IPS-15b (cell line): ENCODE data around the gene NLK.

ENCODE experiments used
- H3K27me3 ChIP-seq: one replicate; pipeline ENCODE4 v1.6.1; 2013; ENCODE audit warnings: low read length; ENCODE audit not compliant: control insufficient read depth, insufficient read depth
- H3K36me3 ChIP-seq: one replicate; pipeline ENCODE4 v1.6.1; 2013; ENCODE audit warnings: low read length; ENCODE audit not compliant: control insufficient read depth, insufficient read depth
- H3K4me1 ChIP-seq: one replicate; pipeline ENCODE4 v1.6.1; 2013; ENCODE audit warnings: mild to moderate bottlenecking, low read length; ENCODE audit not compliant: control insufficient read depth, insufficient read depth
- H3K4me3 ChIP-seq: one replicate; pipeline ENCODE4 v1.5.1; 2013; ENCODE audit warnings: low read depth, low read length
- H3K9ac ChIP-seq: one replicate; pipeline ENCODE4 v1.6.1; 2013; ENCODE audit warnings: low read depth, mild to moderate bottlenecking, low read length
- H3K9me3 ChIP-seq: one replicate; pipeline ENCODE4 v1.6.1; 2013; ENCODE audit warnings: mild to moderate bottlenecking, low read length; ENCODE audit not compliant: control insufficient read depth, insufficient read depth

NLK gene

DNA sequence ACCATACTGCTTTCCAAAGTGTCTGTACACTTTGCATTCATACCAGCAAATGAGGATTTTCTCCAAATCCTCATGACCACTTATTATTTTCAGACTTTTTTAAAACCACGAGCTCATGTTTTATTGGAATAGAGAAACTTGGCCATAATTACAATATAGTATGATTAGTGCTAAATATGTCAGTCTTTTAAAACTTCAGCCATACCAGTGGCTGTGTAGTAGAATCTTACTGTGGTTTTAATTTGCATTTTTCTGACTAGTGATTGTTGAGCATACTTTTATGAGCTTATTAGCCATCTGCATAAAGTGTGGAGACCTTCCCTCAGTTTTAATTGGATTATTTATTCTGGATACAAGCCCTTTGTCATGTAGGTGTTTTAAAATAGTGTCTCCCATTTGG is 57.8 kb downstream of the NLK start:
- no peak overlapping the region for H3K9ac ChIP-seq
- no peaks in the 10 kb centered on the region for H3K27me3 ChIP-seq
- no peaks in the 10 kb centered on the region for H3K36me3 ChIP-seq
- H3K9me3 ChIP-seq, result no peaks in the 10 kb centered on the region
- H3K4me3 ChIP-seq, result no peak overlapping the region
- peaks cover 2% of the 10 kb centered on the region for H3K4me1 ChIP-seq

DNA sequence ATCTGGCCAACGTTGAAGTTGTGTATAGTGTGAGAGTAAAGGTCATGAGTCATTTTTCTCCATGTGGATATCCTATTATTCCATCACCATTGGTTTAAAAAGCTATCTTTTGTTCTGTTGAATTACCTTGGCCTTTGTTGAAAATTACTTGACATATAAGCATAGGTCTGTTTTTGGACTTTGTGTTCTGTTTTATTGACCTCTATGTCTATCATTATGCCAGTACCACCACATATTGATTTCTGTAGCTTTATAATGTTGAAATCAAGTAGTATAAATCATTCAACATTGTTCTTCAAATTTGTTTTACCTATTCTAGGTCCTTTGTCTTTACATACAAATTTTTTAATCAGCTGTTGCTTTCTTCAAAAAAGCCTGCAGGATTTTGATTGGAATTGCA is 58.5 kb downstream of the NLK start:
- Histone ChIP-seq H3K4me1 (no peaks in the 10 kb centered on the region), H3K27me3 (no peaks in the 10 kb centered on the region), H3K36me3 (no peaks in the 10 kb centered on the region), H3K9ac (no peak overlapping the region), H3K9me3 (no peaks in the 10 kb centered on the region), H3K4me3 (no peak overlapping the region)

DNA sequence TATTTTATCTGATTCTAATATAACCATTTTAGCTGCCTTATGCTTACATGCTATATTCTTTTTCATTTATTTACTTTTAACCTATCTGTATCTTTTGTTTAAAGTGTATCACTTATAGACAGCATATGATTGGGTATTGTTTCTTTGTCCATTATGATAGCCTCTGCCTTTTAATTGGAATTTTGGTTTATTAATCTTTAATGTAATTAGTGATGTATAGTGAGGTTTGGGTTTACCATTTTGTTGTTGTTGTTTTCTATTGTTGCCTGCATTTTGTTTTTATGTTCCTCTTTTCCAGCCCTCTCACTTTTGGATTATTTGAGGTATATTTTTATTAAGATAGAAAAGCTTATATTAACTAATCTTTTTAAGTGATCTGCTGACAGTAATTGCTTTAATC is 59.4 kb downstream of the NLK start:
- H3K27me3 ChIP-seq, result no peaks in the 10 kb centered on the region
- no peaks in the 10 kb centered on the region for H3K9me3 ChIP-seq
- H3K4me1 ChIP-seq, result no peaks in the 10 kb centered on the region
- H3K4me3 ChIP-seq, result no peak overlapping the region
- H3K9ac ChIP-seq, result no peak overlapping the region
- H3K36me3 ChIP-seq, result no peaks in the 10 kb centered on the region

DNA sequence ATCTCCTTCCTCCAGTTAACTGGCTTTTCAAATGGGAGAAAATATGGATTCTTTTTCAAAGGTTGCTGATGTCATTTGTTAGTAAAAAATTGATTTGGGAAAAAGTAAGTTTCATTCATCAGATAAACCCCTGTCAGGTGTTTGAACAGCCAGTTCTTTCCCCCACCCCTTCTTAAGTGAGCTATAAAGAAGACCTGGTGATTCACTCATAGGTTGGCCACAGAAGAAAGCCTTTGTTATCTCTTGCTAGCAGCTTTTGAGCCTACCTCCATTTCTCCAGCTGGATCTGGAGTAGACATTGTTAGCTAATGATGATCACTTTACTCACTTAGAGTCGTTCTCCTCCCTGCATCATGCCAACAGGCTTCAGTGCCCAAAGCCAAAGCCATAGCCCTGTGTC is 63.0 kb downstream of the NLK start:
- no peaks in the 10 kb centered on the region for H3K27me3 ChIP-seq
- no peaks in the 10 kb centered on the region for H3K36me3 ChIP-seq
- no peak overlapping the region for H3K4me3 ChIP-seq
- H3K4me1 ChIP-seq, result no peaks in the 10 kb centered on the region
- no peak overlapping the region for H3K9ac ChIP-seq
- no peaks in the 10 kb centered on the region for H3K9me3 ChIP-seq

DNA sequence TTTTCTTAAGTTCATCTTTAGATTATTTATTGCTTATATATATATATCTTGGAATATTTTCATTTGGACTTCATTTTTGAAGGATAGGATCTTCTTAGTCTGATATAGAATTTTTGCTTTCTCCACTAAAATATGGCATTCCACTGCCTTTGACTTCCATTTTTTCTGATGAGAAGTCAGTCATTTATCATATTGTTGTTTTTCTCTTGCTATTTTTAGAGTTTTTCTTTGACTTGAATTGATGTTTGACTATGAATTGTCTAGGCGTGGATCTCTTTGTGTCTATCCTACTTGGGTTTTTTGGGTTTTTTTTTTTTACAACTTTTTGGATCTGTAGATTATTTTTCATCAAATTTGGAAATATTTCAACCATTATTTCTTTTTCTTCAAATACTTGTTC is 67.7 kb downstream of the NLK start:
- no peaks in the 10 kb centered on the region for H3K9me3 ChIP-seq
- no peaks in the 10 kb centered on the region for H3K27me3 ChIP-seq
- H3K4me1 ChIP-seq, result peaks cover 20% of the 10 kb centered on the region
- H3K4me3 ChIP-seq, result no peak overlapping the region
- H3K36me3 ChIP-seq, result no peaks in the 10 kb centered on the region
- no peak overlapping the region for H3K9ac ChIP-seq

DNA sequence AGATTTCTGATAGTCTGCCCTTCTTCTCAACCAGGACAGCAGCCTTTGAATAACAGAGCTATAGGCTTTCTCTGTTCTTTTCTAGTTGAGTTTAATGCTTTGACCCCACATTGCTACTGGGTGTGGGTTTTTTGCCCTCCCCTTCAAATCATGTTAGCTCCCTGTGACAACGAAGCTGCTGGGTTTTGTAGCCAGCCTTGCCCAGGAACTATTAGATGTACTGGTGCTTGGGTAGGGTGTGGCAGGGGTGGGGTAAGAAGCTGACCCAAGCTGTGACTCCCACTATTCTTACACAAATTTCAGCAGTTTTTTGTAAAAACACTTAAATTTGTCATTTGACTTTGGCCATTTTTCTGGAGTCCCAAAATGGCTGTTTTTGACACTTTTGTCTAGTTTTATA is 69.7 kb downstream of the NLK start:
- Histone ChIP-seq H3K9me3 (no peaks in the 10 kb centered on the region), H3K4me3 (no peak overlapping the region), H3K36me3 (no peaks in the 10 kb centered on the region), H3K9ac (no peak overlapping the region), H3K27me3 (no peaks in the 10 kb centered on the region), H3K4me1 (peaks cover 24% of the 10 kb centered on the region)

DNA sequence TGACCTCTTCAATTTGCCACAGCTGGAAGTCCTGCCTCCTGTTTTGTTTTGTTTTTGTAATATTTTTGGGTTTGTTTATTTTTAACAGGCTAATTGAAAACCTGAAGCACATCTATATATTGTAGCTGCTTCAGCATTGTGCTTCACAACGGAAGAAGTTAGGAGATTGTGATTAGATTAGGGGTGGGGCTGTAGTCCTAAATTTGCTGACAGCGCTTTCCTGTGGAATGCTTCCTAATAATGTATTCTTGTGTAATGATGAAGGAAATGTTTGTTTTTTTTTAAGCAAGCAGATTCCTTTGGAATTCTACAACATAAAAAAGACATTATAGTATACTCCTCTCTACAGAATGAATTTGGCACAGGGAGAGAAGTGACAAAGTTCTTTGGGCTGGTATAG is 70.1 kb downstream of the NLK start:
- Histone ChIP-seq H3K36me3 (no peaks in the 10 kb centered on the region), H3K27me3 (no peaks in the 10 kb centered on the region), H3K9me3 (no peaks in the 10 kb centered on the region), H3K4me3 (no peak overlapping the region), H3K4me1 (peaks cover 24% of the 10 kb centered on the region), H3K9ac (no peak overlapping the region)

DNA sequence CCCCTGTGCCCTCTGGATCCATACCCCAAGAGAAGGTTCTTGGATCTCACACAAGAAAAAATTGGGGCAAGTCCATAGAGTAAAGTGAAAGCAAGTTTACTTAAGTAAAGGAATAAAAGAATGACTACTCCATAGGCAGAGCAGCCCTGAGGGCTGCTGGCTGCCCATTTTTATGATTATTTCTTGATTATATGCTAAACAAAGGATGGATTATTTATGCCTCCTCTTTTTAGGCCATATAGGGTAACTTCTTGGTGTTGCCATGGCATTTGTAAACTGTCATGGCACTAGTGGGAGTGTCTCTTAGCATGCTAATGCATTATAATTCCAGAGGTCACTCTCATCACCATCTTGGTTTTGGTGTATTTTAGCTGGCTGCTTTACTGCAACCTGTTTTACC is 70.8 kb downstream of the NLK start:
- H3K4me1 ChIP-seq, result peaks cover 24% of the 10 kb centered on the region
- H3K27me3 ChIP-seq, result no peaks in the 10 kb centered on the region
- no peak overlapping the region for H3K9ac ChIP-seq
- H3K36me3 ChIP-seq, result no peaks in the 10 kb centered on the region
- no peaks in the 10 kb centered on the region for H3K9me3 ChIP-seq
- no peak overlapping the region for H3K4me3 ChIP-seq

DNA sequence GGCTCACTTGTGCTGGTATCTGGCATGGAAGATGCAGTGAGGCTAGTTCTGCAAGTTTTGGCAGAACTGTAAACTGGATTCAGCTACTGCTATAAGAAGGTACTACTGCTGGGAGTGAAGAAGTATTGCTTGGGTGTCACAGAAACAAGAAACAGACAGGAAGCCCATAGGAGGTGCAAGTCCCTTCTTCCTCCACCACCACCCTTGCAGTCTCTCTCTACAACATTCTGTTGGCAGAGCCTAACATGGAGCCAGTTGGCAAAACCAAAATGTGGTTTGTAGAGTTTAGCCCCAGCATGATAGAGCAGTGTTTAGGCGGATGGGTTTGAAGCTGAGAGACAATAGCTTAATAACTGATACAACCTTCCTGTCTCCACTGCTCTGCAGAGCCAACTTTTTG is 72.6 kb downstream of the NLK start:
- Histone ChIP-seq H3K4me1 (peaks cover 28% of the 10 kb centered on the region), H3K4me3 (no peak overlapping the region), H3K9me3 (no peaks in the 10 kb centered on the region), H3K9ac (no peak overlapping the region), H3K36me3 (no peaks in the 10 kb centered on the region), H3K27me3 (no peaks in the 10 kb centered on the region)

DNA sequence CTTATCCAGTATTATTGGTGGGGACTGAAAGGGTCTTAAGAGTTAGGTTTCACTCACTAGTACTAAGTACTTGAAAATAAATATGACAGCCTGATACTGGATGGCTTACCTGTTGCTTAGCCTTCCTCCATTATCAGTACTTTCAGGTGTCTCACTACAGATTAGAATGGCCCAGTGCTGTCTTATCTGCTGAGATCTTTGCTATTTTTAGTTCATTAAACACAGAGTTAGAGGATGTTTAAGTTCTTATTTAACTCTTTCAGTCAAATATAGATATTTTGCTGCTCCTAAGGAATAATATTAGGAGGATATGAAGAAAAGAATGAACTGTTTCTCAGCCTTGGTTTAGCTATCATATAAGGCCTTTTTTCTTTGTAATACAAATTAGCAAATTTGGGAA is 74.8 kb downstream of the NLK start:
- no peaks in the 10 kb centered on the region for H3K36me3 ChIP-seq

DNA sequence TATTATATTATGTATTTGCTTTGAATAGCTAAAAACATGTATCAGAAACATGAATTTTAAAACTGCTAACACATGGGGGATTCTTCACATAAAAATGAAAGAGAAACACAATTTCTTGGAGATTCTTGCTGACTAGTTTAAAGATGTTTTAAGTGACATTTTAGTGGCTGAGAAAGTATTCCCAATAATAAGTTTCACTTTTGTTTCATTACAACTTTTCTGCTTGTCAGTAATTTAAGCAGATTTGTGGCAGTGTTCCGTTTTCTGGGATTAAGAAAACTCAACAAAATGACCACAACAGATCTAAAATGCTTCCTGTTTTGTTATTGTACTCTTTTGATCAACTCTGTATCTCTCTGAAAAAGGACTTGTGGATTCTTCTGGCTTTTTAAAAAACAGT is 75.9 kb downstream of the NLK start:
- H3K4me1 ChIP-seq, result peaks cover 13% of the 10 kb centered on the region
- H3K9ac ChIP-seq, result no peak overlapping the region
- H3K36me3 ChIP-seq, result no peaks in the 10 kb centered on the region
- no peaks in the 10 kb centered on the region for H3K9me3 ChIP-seq
- no peaks in the 10 kb centered on the region for H3K27me3 ChIP-seq
- H3K4me3 ChIP-seq, result no peak overlapping the region

More for the DNA sequence above, 74.8 kb downstream of the NLK start:
- Histone ChIP-seq H3K27me3 (no peaks in the 10 kb centered on the region), H3K4me1 (peaks cover 23% of the 10 kb centered on the region), H3K4me3 (no peak overlapping the region), H3K9me3 (no peaks in the 10 kb centered on the region), H3K9ac (no peak overlapping the region)

DNA sequence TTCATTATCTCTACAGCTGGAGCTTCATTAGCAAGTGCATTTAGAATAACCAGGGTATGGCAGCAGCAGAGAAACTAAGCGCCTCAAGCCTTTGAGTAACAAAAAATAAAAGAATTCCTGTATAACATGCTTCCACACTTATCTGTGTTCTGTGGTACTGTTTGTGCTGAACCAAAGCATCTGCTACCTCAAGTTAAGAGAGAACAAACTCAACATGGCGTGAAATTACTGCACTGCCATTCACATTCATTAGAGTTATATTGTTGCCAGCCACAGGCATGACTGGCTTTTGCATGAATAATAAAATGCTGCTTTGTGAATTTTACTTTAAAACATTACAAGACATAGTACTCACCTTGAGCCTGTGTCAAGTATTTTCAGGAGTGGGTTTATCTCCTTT is 76.6 kb downstream of the NLK start:
- Histone ChIP-seq H3K36me3 (no peaks in the 10 kb centered on the region), H3K9ac (no peak overlapping the region), H3K4me1 (peaks cover 8% of the 10 kb centered on the region), H3K9me3 (no peaks in the 10 kb centered on the region), H3K4me3 (no peak overlapping the region), H3K27me3 (no peaks in the 10 kb centered on the region)

DNA sequence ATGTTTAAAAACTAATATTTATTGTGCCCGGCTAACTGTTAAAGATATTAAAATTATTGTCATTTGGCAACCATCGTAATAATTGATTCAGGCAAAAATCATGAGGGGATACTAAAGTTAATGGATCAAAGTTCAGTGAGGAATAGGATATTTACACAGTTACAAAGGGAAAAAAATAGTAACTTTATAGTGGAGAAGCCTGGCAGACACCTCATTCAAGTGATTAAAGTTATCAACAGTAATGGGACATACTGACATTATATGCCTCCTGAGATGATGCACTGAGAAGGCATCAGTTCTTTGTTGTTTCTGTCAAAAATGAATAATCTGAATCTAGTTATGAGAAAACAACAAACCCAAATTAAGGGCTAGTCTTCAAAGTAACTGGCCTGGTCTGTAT is 77.1 kb downstream of the NLK start:
- Histone ChIP-seq H3K9ac (no peak overlapping the region), H3K27me3 (no peaks in the 10 kb centered on the region), H3K4me1 (peaks cover 8% of the 10 kb centered on the region), H3K36me3 (no peaks in the 10 kb centered on the region), H3K4me3 (no peak overlapping the region), H3K9me3 (no peaks in the 10 kb centered on the region)
